GM21423 (cell line): ENCODE measurements around the gene SLC6A2.

ENCODE experiments used
- ATAC-seq: cut with Tn5 transposase; IDR thresholded peaks from one replicate; pipeline ENCODE4 v1.9.1; 2021; ENCODE audit warnings: mild to moderate bottlenecking, moderate library complexity; ENCODE audit not compliant: unreplicated experiment

Gene SLC6A2

DNA sequence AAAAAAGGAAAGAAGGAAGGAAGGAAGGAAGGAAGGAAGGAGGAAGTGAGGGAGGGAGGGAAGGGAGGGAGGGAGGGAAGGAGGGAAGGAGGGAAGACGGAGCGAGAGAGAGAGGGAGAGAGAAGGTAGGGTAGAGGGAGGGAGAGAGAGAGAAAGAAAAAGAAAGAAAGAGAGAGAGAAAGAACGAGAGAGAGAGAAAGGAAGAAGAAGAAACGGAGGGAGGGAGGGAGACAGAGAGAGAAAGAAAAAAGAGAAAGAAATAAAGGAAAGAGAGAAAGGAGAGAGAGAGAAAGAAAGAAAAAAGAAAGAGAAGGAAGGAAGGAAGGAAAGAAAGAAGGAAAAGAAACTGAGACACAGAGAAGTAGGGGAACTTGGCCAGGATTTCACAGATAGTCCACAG is 8.4 kb upstream of the SLC6A2 start:
- ATAC-seq: no peak

DNA sequence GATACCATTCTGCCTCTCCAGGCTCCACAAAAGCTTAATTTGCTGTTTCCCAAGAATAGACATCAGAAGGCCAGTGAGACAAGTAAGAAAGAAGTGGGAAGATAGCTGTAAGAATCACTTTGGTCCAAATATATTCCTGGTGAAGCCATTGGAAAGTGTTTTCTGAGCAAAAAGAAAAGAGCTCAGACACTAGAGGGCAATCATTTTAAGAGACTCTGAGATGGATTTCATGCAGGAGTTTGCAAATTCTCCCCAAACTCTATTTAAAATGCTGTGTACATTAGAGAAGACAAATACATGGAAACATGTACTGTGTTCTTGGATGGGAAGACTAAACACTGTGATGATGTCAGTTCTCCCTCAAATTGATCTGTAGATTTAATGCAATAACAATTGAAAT is 8.0 kb upstream of the SLC6A2 start:
- ATAC-seq: no peak

DNA sequence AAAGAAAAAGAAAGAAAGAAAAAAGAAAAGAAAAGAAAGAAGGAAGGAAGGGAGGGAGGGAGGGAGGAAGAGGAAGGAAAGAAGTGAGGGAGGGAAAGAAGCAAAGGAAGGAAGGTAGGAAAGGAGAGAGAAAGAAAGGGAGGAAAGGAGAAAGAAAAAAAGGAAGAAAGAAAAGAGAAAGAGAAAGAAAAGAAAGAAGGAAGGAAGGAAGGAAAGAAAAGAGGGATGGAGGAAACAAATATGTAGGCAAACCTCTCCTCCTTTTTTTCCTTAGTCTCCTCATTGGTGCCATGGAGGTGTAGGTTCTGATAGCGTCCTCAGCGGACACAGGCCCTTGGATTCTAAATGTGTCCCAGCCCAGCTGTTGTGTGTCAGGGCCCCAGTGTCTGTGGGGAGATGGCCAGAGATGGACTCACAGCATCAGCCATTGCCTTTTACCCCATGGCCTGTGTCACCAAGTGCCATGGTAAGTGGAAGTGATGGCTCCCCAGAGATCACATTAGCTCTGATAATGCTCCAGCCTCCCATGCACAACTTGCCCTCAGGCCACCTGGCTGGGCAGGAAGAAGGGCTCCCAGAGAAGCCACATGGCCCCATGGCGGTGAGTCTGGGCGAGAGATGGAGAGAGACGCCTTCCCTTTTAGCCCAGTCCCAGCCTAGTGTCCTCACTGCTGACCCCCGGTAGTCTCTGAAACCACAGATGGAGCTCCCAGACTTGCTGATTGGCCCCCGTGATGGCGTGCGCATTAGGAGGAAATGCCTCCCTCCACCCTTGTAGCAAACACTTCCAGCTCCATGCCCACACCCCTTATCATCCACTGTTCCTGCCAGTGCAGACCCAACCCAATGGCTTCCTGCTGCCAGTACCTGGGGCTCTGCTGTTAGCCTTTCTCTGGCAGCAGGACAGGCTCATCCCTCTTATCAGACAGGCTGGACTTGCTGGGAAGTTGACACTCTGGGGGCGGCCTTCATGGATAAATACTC is 3.7 kb upstream of the SLC6A2 start:
- no peak for ATAC-seq

DNA sequence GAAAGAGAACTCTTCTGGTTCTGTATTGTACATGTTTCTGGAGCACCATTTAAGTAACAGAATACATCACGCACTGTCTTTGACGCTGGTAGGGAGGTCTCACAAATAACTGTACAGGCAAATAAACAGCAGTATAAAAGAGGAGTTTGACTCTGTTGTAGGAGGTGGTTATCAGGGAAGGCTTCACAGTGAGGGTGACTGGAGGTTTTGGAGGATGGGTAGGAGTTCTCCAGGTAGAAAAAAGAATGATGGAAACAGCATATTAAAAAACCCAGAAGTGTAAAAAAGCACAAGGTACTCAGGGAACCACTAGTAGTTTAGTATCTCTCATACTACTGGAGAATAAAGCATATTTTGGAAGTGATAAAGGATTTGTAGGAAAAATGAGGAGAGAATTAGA is 2.7 kb upstream of the SLC6A2 start:
- ATAC-seq: no peak

DNA sequence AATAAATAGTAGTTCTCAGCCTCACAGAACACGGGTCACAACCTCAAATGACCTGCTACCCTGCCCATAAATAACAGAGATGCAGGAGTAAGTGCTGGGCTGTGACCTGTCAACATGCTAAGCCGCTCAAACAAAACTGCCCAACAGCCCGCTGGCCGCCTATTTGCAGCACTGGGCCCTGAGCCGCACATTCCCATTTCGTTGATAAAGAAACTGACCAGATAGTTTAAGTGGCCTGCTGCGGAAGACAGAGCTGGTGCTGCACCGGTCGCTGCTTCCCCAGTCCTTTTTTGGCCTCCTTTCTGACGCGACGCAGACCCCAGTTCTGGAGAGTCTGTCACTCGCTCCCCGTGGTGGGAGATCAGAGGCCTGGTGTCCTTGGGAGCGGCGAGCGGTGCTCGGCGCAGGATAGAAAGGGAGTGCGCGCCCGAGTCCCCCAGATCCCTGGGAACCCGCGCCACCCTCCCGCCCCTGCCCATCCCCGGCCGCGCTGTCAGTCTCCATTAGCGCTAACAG is 349 bp upstream of the SLC6A2 start:
- no peak for ATAC-seq

DNA sequence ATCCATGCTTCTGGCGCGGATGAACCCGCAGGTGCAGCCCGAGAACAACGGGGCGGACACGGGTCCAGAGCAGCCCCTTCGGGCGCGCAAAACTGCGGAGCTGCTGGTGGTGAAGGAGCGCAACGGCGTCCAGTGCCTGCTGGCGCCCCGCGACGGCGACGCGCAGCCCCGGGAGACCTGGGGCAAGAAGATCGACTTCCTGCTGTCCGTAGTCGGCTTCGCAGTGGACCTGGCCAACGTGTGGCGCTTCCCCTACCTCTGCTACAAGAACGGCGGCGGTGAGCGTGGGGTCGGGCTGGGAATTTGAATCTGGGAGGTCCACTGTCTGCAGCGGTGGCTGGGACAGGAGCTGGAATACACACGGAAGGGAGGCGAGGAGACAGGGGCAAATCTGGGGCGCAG is 904 bp downstream of the SLC6A2 start:
- no peak for ATAC-seq

DNA sequence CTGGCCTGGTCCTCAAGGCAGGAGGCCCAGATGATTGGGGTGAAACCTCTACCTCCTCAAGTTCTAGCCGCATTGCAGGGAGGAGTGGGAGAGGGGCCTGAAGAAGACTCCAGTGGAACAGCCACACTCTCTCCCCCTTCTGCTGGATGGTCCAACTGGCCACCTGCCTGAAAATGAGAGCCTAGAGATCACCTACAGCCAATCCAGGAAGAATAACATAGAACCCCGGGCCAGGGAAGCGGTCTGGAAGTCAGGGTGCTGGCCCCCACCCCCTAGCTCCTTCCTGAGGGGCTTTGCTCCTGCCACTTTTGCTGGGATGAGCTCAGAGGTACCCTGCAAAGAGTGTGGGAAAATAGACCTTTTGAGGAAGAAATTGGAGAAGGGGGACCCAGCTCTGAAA is 1.8 kb downstream of the SLC6A2 start:
- ATAC-seq: no peak

DNA sequence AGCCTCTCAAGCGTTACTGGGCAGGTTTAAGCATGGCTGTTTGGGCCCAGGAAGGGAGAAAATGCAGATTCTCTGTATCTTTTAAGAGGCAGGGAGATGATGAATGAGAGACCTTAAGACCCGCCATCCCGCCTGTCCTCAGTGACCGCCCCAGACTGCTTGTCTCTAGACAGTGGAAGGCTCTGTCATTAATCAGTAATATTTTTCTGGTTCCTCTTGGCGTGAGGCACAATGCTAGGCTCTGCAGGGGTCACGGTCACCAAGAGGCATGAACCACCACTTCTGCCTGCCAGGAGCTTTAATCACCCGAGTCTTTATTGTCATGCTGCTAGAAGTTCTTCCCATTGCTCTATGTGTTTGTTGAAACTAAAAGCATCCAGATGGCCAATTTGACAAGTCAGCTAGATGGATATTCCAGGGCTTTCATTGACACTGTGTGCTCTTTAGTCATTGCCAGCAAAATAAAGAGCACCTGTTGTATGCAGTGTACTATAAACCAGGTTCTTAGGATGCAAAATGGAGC is 3.2 kb downstream of the SLC6A2 start:
- no peak for ATAC-seq

DNA sequence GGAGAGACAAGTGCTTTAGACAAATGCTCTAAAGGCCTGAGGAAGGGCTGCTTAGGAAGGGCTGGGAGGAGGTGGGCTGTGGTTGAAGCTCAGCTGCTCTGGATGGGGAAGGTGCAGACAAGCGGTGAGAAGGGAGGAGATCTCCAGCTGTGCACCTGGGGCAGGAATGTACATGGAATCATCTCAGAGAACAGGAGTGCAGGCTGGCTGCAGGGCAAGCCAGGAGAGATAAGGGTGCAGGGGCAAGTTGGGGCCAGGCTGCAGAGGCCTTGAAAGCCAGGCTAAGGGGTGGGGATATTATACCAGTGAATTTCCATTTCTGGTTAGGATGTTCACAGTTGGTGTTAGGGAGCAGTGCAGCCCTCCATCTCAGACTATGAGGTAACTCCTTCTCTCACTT is 4.2 kb downstream of the SLC6A2 start:
- ATAC-seq: no peak

DNA sequence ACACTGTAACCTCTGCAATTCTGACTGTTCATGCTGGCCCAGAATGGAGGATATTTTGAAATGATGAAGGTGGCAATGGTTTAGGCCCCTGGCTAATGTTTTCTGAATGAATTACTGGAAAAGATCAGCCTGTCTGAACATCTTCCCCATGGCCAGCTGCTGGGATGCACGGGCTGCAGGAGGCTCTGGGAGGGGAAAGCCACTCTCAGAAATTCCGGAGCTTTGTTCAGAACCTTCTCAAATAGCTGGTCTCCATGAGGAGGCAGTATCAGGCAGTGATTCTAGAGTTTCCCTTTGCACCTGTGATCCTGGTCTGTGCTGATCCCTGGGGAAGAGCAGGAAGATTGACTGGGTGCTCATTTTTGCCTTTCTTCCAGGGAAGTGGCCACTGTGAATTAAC is 5.0 kb downstream of the SLC6A2 start:
- ATAC-seq: no peak

DNA sequence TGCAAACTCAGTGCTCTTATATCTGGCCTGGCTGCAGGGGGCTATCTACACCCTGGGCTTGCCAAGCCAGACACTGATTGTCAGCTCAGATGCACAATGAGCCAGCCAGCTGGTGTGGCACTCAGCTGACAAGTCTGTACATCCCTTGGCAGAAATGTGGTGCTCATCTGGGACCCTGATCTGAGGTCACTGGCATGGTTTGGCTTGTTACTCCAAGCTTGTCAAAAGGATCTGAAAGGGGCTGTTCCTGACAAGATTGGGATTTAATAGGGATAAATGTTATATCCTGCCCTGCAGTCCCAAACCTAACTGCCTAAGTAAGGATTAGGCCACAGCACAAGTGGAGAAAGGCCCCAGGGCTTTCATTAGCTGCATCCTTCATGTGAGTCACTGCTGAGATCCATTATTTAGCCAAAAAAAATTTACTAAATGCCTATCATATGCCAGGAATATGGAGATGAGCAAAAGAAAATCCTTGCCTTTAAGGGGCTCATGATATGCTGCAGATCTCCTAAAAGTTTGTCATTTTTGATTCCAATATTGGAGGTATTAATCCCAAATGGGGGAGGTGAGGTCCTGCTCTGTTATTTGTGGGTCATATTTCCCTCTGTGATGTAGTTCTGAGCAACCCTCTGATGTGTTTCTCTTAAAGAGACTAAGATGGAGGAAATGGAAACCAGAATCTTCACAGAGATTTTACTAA is 6.3 kb downstream of the SLC6A2 start:
- ATAC-seq: no peak

DNA sequence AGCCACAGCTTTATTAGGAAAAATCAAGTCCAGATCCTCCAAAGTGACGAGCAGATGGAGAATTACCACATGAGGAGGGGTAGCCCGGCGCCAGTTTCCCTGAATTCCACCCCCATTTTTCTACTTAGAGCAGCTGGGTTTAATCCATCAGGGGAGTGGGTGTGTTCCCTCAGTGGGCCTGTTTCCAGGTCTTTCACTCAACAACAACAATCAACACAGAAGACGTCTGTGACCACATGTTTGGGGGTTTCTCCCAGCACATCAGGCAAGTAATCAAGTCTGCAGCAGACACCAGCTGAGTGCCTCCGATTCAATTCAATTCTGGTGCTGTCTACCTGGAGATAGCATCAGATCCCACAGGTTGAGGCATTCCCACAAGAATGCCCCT is 6.8 kb downstream of the SLC6A2 start:
- no peak for ATAC-seq

DNA sequence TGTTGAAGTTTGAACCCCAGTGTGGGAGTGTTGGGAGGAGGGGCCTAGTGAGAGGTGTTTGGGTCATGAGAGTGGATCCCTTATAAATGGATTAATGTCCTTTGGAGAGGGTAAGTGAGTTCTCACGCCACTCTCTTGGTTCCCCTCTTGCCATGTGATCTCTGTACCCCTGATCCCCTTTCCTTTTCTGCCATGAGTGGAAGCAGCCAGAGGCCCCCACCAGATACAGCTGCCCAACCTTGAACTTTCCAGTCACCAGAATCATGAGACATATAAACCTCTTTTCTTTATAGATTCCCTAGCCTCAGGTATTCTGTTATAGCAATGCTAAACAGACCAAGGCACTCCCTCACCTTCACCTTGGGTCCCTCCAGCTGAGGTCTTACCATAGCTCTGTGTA is 7.4 kb downstream of the SLC6A2 start:
- ATAC-seq: no peak

DNA sequence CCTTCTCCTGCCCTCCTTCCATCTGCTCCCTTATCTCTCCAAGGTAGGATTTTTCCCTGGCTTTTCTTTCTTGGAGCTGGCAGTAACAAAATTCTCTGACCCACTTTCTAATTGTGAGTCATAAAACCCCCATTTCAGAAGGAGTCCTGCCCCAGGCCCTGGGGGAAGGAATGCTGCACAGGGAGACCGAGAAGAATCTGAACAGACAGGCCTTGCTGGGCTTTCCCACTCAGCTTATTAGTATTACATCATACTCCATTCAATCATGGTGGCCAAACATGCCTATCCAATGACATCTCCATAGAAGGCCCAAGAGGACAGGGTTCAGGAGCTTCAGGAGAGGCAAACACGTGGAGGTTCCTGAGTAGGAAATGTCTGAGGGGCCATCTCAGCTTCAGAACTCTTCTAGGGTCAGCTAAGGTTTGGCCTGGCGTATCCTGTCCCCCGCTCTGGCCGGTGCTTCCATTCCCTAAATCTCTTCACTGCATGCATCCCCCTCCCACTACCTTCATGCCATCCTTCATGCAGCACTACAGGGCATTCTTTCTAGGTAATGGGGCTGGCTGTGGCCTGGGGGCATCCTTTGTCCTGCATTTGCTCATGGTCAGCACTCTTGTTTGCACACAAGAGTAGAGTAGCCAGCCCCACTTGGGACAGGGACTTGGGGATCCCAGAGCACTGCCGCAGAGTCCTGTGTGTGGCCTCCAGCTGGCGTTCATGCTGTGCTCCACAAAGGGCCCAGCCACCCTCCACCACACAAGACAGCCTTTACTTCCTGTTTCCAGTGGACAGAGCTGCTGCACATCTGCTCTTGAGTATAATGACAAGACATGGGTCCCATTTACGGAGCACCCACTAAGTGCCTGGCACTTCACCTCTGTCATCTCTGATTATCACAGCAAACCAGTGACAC is 8.2 kb downstream of the SLC6A2 start:
- ATAC-seq: no peak

DNA sequence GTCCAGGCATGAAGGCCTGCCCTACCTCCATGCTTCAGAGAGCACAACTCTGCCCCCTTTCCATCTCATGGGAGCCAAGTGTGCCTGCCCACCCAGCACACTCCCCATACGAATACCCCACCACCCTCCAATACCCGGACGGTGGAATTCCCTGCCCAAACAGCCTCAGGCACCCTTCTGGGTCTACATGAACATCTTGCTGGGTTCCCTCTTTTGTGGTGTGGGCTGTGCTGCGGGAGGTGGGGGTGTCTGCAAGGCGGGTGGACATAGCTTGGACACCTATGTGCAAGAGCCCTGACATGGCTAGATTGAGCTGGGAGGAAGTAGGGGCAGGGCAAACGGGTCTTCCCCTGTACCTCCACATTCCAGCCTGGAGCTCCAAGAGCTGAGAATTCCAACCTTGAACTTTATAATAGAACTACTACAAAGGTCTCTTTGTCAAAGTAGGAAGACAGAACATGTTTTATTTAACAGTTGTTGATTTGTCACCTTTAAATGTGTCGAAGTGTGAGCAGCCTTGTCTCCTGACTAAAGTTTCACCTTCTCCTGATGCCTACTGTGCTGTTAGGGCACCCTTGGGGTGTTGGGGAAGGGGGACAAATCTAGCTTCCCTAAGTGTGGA is 9.1 kb downstream of the SLC6A2 start:
- ATAC-seq: no peak

DNA sequence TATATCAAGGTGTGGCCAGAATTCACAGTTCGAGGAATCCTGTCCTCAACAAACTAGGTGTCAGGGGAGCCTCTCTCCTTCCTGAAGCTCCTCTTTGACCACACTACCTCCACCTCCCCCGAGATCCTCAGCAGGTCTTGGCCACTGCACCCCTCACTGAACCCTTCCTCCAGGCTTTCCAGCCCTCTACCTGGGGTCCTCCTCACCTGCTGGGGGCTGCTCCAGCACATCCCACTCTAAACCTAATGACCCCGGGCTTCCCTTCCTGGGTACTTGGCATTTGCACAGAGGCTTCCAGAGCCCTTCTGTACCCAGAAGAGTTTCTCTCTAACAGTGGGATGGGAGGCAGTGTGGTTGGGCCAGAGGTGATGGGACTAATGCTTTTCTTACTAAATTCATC is 9.7 kb downstream of the SLC6A2 start:
- no peak for ATAC-seq

DNA sequence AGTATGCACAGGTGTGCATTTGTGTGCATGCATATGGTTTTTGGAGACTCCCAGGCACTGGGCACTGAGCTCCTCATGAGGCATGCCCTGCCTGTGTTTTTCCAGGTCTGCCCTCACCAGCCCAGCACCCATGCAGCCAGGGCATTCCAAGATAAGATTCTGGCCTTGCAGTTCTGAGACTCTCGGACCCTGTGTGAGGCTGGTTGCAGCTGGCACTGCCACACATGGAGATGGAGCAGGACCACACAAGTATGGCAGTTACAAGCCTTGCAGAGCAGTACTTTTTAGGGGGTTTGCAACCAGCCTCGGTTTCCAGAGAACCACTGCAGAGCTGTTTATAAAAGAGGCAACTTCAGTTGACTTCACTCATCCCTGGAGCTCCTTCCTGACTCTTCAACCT is 10.2 kb downstream of the SLC6A2 start:
- no peak for ATAC-seq

DNA sequence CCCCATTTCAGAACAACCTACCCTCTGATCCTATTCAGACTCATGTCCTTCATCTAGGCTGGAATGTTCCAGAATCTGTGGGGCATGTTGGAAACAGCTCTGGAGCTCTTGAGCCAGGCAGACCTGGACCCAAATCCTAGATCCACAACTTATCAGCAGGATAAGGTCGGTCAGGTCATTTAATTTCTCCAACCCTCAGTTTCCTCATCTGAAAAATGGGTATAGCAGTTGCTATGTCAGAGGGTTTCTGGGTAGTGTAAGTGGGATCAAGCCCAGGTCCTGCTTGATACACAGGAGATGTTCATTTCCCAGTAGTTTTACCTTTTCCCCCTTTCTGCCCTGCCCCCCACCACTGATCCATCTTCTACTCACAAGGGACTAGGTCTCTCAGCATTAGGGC is 12.0 kb downstream of the SLC6A2 start:
- ATAC-seq: no peak

DNA sequence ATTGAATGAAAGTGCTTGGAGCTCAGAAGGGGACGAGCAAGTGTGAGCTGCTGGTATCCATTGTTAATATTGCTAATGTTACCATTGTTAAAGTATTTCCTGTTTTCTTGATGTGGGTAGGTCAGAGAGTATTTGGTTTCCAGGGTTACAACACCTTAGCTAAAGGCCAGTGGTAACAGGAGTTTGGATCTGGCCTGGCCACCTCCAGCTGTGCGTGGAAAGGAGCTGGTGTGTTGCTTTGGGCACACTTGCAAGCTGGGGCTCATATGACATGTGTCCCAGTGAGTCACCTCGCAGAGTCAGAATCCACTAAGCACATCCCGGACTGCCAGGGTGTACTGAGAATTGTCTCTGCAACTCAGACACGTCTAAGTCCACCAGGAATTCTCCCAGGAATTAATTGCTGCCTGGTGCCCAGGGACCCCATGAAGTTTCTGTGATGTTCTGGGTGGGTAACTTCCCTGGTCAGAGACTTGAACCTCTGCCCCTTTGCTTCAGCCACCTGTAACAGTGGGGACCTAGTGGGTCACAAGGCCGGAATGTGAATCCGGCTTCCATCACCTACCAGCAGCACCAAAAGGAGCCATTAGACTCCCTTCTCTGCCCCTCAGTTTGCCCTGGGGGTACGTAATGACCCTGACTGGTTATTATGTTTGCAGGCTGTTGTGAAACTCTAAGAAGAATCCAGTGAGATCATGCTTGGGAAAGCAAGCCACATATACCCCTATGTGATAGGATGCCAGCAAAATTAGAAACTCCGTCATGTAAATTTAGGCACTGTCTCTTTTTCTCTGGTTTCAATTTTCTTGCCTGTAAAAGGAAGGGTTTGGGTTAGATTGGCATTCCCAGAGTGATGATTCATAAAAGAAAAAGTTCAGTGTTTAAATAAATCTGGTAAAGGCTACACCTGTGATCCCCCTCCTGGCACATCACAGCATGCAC is 12.8 kb downstream of the SLC6A2 start:
- ATAC-seq: no peak
